Measurements from ENCODE around the gene MX1.

Gene MX1

GRCh38 chr21:41491412-41491811 lies 65.4 kb downstream of the MX1 start:
- no peak for DNase-seq (ENCODE audit: low read depth in 2 of 2)

GRCh38 chr21:41494242-41494641 lies 68.2 kb downstream of the MX1 start:
- DNase-seq (ENCODE audit: low read depth in 2 of 2) = no peak

- DNase-seq (ENCODE audit: low read depth in 2 of 2) = no peak
Observed at GRCh38 chr21:41497008-41497407, 71.0 kb downstream of the MX1 start.

GRCh38 chr21:41497788-41498187 lies 71.7 kb downstream of the MX1 start:
- DNase-seq (ENCODE audit: low read depth in 2 of 2) = no peak

- no peak for DNase-seq (ENCODE audit: low read depth in 2 of 2)
Observed at GRCh38 chr21:41499920-41500319, 73.9 kb downstream of the MX1 start.

GRCh38 chr21:41500363-41500762 lies 74.3 kb downstream of the MX1 start:
- no peak for DNase-seq (ENCODE audit: low read depth in 2 of 2)

- no peak for DNase-seq (ENCODE audit: low read depth in 2 of 2)
Observed at GRCh38 chr21:41500931-41501381, 74.9 kb downstream of the MX1 start.

GRCh38 chr21:41501919-41502318 lies 75.9 kb downstream of the MX1 start:
- no peak for DNase-seq (ENCODE audit: low read depth in 2 of 2)

GRCh38 chr21:41503331-41503730 lies 77.3 kb downstream of the MX1 start:
- DNase-seq (ENCODE audit: low read depth in 2 of 2) = no peak

- no peak for DNase-seq (ENCODE audit: low read depth in 2 of 2)
Observed at GRCh38 chr21:41504030-41504429, 78.0 kb downstream of the MX1 start.

GRCh38 chr21:41506005-41506594 lies 80.1 kb downstream of the MX1 start:
- DNase-seq (ENCODE audit: low read depth in 2 of 2) = no peak

- no peak for DNase-seq (ENCODE audit: low read depth in 2 of 2)
Observed at GRCh38 chr21:41506611-41507520, 80.8 kb downstream of the MX1 start.

GRCh38 chr21:41507521-41508414 lies 81.7 kb downstream of the MX1 start, which contains the start of gene TMPRSS2:
TMPRSS2 (minus strand) TSS chr21:41508158; CDS start chr21:41498133, 10,025 bp downstream.
- no peak for DNase-seq (ENCODE audit: low read depth in 2 of 2)

GRCh38 chr21:41508415-41509144 lies 82.5 kb downstream of the MX1 start:
- no peak for DNase-seq (ENCODE audit: low read depth in 2 of 2)

Data from fibroblast of skin of left biceps (primary cell).